Endothelial cell of umbilical vein (primary cell): ENCODE data around the gene NFYC. TPM values are rescaled to one million over a fixed set of nuclear protein-coding genes. Genes with fewer than 3 reads are reported as not detected.

ENCODE experiments used
- BruUV-seq: library from RNA; stranded (reverse); fragments of 400-500 nt; replicated peaks from 2 replicates; lab custom pipeline; 2021; lab: Mats Ljungman, UMichigan
- CTCF ChIA-PET: fragments of 300-600, 350-600 bp; sonication (Branson Sonifier 250); formaldehyde crosslinking; loops from one replicate; lab custom pipeline; 2021; ENCODE audit warnings: antibody characterized with exemption, inconsistent platforms; lab: Charles Lee
- POLR2A ChIA-PET: fragments of 300-600, 350-600 bp; sonication (Branson Sonifier 250); formaldehyde crosslinking; loops from one replicate; lab custom pipeline; 2021; ENCODE audit warnings: antibody characterized with exemption, inconsistent platforms; lab: Charles Lee
- DNase-seq: peaks from one replicate; pipeline ENCODE4 v3.0.0-alpha.2; 2011; ENCODE audit warnings: low read depth, low spot score
- FAIRE-seq: peaks from 2 replicates; lab custom pipeline; 2011; peaks lifted over from hg19 to GRCh38; lab: Jason Lieb, UNC
- H2AFZ ChIP-seq: 2 replicates; pipeline ENCODE4 v1.6.0; 2012; ENCODE audit warnings: low read depth, low read length, control low read depth, inconsistent platforms
- H3K27ac ChIP-seq: 2 replicates; pipeline ENCODE4 v1.5.1; 2011; ENCODE audit warnings: low read depth, mild to moderate bottlenecking, control low read depth, low read length, moderate library complexity; ENCODE audit not compliant: insufficient read depth
- H3K27me3 ChIP-seq, 2 experiments: 2 replicates each; pipeline versions ENCODE4 v1.6.0 to v1.6.1; 2011; ENCODE audit warnings: low read length in 2 of 2, mixed read lengths in 1 of 2; ENCODE audit not compliant: control insufficient read depth in 2 of 2, insufficient read depth in 2 of 2
- H3K36me3 ChIP-seq, 2 experiments: 2 replicates in 1 of 2; 3 replicates in 1 of 2; pipeline ENCODE4 v1.5.1; 2011; ENCODE audit warnings: low read length in 2 of 2, mild to moderate bottlenecking in 1 of 2, moderate library complexity in 1 of 2; ENCODE audit not compliant: control insufficient read depth in 2 of 2, insufficient read depth in 2 of 2; ENCODE audit errors: extremely low read depth in 1 of 2
- H3K4me1 ChIP-seq: 3 replicates; pipeline ENCODE4 v1.5.1; 2011; ENCODE audit warnings: mild to moderate bottlenecking, low read length; ENCODE audit not compliant: control insufficient read depth, insufficient read depth; ENCODE audit errors: extremely low read depth
- H3K4me2 ChIP-seq: 2 replicates; pipeline ENCODE4 v1.6.1; 2011; ENCODE audit warnings: low read length, control low read depth, mixed read lengths; ENCODE audit not compliant: insufficient read depth
- H3K4me3 ChIP-seq, 3 experiments: fragments of 200-600 bp in 1 of 3; sonication (generic), shearing (Covaris generic) in 1 of 3; replicated peaks in 1 of 3; 2 replicates each; pipeline ENCODE4 v1.5.1; 2011 to 2016; ENCODE audit warnings: control low read depth in 3 of 3, low read length in 3 of 3, mild to moderate bottlenecking in 2 of 3, inconsistent platforms in 1 of 3, low read depth in 1 of 3, moderate library complexity in 1 of 3; ENCODE audit not compliant: insufficient read depth in 1 of 3
- H3K79me2 ChIP-seq: 2 replicates; pipeline ENCODE4 v1.6.0; 2012; ENCODE audit warnings: low read length, inconsistent platforms; ENCODE audit not compliant: control insufficient read depth, insufficient read depth
- H3K9ac ChIP-seq: replicated peaks from 2 replicates; pipeline ENCODE3; 2011; ENCODE audit warnings: low read length, control low read depth; ENCODE audit not compliant: insufficient read depth; ENCODE audit errors: extremely low read depth
- H3K9me1 ChIP-seq: replicated peaks from 3 replicates; pipeline ENCODE4 v1.6.0; 2011; ENCODE audit warnings: mild to moderate bottlenecking, low read length; ENCODE audit not compliant: control insufficient read depth, insufficient read depth; ENCODE audit errors: extremely low read depth
- H3K9me3 ChIP-seq: replicated peaks from 2 replicates; pipeline ENCODE4 v1.5.1; 2012; ENCODE audit warnings: low read length, inconsistent platforms; ENCODE audit not compliant: control insufficient read depth, insufficient read depth
- H4K20me1 ChIP-seq: replicated peaks from 2 replicates; pipeline ENCODE3; 2011; ENCODE audit warnings: mild to moderate bottlenecking, low read length; ENCODE audit not compliant: control insufficient read depth, insufficient read depth; ENCODE audit errors: extremely low read depth
- CTCF ChIP-seq, 2 donors: IDR thresholded peaks; 1 replicate in 1 of 2; 2 replicates in 1 of 2; pipeline ENCODE4 v1.5.1; 2011; ENCODE audit warnings: low read length in 2 of 2, mild to moderate bottlenecking in 2 of 2, moderate library complexity in 2 of 2, control low read depth in 1 of 2, inconsistent platforms in 1 of 2, low read depth in 1 of 2; ENCODE audit not compliant: insufficient read depth in 1 of 2; ENCODE audit errors: extremely low read depth in 1 of 2
- EZH2 ChIP-seq: IDR thresholded peaks from 2 replicates; pipeline ENCODE4 v1.6.1; 2012; ENCODE audit warnings: borderline replicate concordance, low read depth, mild to moderate bottlenecking, moderate library complexity, low read length, inconsistent platforms; ENCODE audit not compliant: severe bottlenecking
- FOS ChIP-seq: IDR thresholded peaks from 2 replicates; pipeline ENCODE4 v1.6.1; 2011; ENCODE audit warnings: mild to moderate bottlenecking, low read length, moderate library complexity, borderline replicate concordance; ENCODE audit not compliant: insufficient read depth
- GATA2 ChIP-seq: IDR thresholded peaks from 2 replicates; pipeline ENCODE4 v1.7.0; 2011; ENCODE audit warnings: low read depth, mild to moderate bottlenecking, moderate library complexity, mixed read lengths, low read length; ENCODE audit not compliant: insufficient read length, insufficient read depth
- JUN ChIP-seq: IDR thresholded peaks from 2 replicates; pipeline ENCODE4 v1.6.1; 2011; ENCODE audit warnings: borderline replicate concordance, low read depth; ENCODE audit not compliant: insufficient read length, insufficient read depth
- MAX ChIP-seq: IDR thresholded peaks from 2 replicates; pipeline ENCODE4 v1.6.1; 2011; ENCODE audit not compliant: insufficient read depth, insufficient read length
- MYC ChIP-seq: IDR thresholded peaks from one replicate; pipeline ENCODE4 v1.6.1; 2011; ENCODE audit warnings: mild to moderate bottlenecking, low read depth, low read length
- POLR2A ChIP-seq: IDR thresholded peaks from 2 replicates; pipeline ENCODE4 v1.6.1; 2012; ENCODE audit warnings: low read depth, mild to moderate bottlenecking, control low read depth, low read length
- POLR2AphosphoS5 ChIP-seq: IDR thresholded peaks from 2 replicates; pipeline ENCODE4 v1.6.1; 2012; ENCODE audit warnings: low read depth, mild to moderate bottlenecking, control low read depth, low read length, moderate library complexity; ENCODE audit not compliant: insufficient read depth
- dilution Hi-C: fragments of 300-500 bp; cut with MboI; formaldehyde crosslinking; loops from one replicate; pipeline ENCODE4 v1.15.0; 2019; ENCODE audit warnings: low sequenced_read_pairs; ENCODE audit not compliant: extremely low pct_ligation_motif_present
- intact Hi-C: fragments of 100-400 bp; cut with micrococcal nuclease; formaldehyde crosslinking; loops from one replicate; pipeline ENCODE4 v1.10.0; 2022
- polyA plus RNA-seq, 4 experiments: library from polyadenylated mRNA; depleted of rRNA in 3 of 4; stranded (reverse) in 3 of 4; unstranded in 1 of 4; fragments of >200 nt; gene quantifications; 2 replicates each; pipeline versions ENCODE4 v1.2.1 to v1.2.3, GENCODE V29; 2011 to 2012; ENCODE audit warnings: missing spikeins in 1 of 4
- total RNA-seq: library from RNA; stranded (reverse); gene quantifications from 2 replicates; pipeline ENCODE4 v1.2.3, GENCODE V29; 2021

The NFYC gene
- total and polyA plus RNA-seq, 2 donors (not counting 3 experiments of a cell fraction or from before 2014, with no cell fraction given) = 51.1 to 81.7 TPM

GRCh38 chr1:40736085-40736531, 44.6 kb downstream of the NFYC start:
- H3K4me3 ChIP-seq = no peak overlapping the region
- H3K27me3 ChIP-seq = no peaks in the 10 kb centered on the region
- intact Hi-C loops = no loop called here
- no peaks in the 10 kb centered on the region for H3K9me3 ChIP-seq
- POLR2A ChIA-PET = no interaction called here
- peaks cover 0 to 4% of the 10 kb centered on the region in 2 experiments for H3K36me3 ChIP-seq
- H4K20me1 ChIP-seq = no peaks in the 10 kb centered on the region
- TF ChIP-seq POLR2A = no peak
- TF ChIP-seq JUN = peak; percentile 79
- DNase-seq (peak; percentile 84), FAIRE-seq (peak; percentile 31)
- H3K27ac ChIP-seq = peak overlapping the region; percentile 70
- CTCF ChIA-PET = interaction anchor here (0.9 to 1.6 kb wide), 3 partner anchors 8 to 67 kb away, joined by 3 to 5 read pairs (median 3); no protein-coding TSS in a partner anchor
- H3K9ac ChIP-seq = peak overlapping the region; percentile 12
- peaks cover 6% of the 10 kb centered on the region for H3K79me2 ChIP-seq
- no peaks in the 10 kb centered on the region for H3K9me1 ChIP-seq
- dilution Hi-C loops = no loop called here
- no TSS peak for BruUV-seq
- peaks cover 4% of the 10 kb centered on the region for H3K4me1 ChIP-seq
- H2AFZ ChIP-seq = no peak overlapping the region
- H3K4me2 ChIP-seq = peak overlapping the region; percentile 19

DNA sequence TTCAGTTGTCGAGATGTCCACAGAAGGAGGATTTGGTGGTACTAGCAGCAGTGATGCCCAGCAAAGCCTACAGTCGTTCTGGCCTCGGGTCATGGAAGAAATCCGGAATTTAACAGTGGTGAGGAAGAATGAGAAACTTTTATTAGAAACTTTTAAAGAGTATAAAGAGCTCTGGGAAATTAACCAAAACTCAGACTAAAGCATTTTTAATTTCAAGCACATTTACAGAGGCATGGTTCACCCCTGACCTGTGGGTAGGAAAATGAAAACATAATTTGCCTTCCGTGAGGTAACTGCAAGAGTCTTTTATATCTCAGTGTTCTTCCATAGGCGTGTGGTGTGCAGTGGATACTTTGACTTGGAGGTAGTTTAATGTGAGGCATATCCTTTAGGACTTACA, 47.3 kb downstream of the NFYC start:
- Histone ChIP-seq H4K20me1 (no peaks in the 10 kb centered on the region), H3K79me2 (no peaks in the 10 kb centered on the region), H3K27me3 (no peaks in the 10 kb centered on the region), H3K4me3 (no peak overlapping the region), H3K4me1 (peaks cover 4% of the 10 kb centered on the region), H3K36me3 (peaks cover 0 to 4% of the 10 kb centered on the region in 2 experiments), H3K27ac (no peak overlapping the region), H3K9me1 (no peaks in the 10 kb centered on the region), H3K9me3 (no peaks in the 10 kb centered on the region), H3K9ac (no peak overlapping the region), H3K4me2 (no peak overlapping the region), H2AFZ (no peak overlapping the region)
- DNase-seq (no peak), FAIRE-seq (no peak)
- no TSS peak for BruUV-seq
- CTCF ChIA-PET = interaction anchor here (0.6 kb wide), 1 partner anchor 260 kb away, joined by 3 read pairs; no protein-coding TSS in a partner anchor
- POLR2A ChIA-PET = no interaction called here
- TF ChIP-seq FOS = no peak
- no peak for TF ChIP-seq EZH2
- TF ChIP-seq POLR2AphosphoS5 = no peak
- TF ChIP-seq JUN = no peak
- no peak for TF ChIP-seq MYC
- no peak for TF ChIP-seq POLR2A
- no peak for TF ChIP-seq GATA2
- TF ChIP-seq CTCF (IDR thresholded peaks at IDR 0.05; ENCODE audit: extremely low read depth in 1 of 2, insufficient read depth in 1 of 2, low read depth in 1 of 2, low read length in 2 of 2) = no peak
- TF ChIP-seq MAX = no peak
- dilution Hi-C loops (no loop called here), intact Hi-C loops (no loop called here)
